ENCODE measurements around the gene ULK4.

ULK4 gene

GRCh38 chr3:41638381-41638780, 323.5 kb downstream of the ULK4 start:
- DNase-seq (ENCODE audit: low read depth) = no peak

GRCh38 chr3:41632700-41633099, 329.2 kb downstream of the ULK4 start:
- DNase-seq (ENCODE audit: low read depth) = no peak

GRCh38 chr3:41630708-41631107, 331.2 kb downstream of the ULK4 start:
- no peak for DNase-seq (ENCODE audit: low read depth)

- DNase-seq (ENCODE audit: low read depth) = no peak
Measured at GRCh38 chr3:41629986-41630385, 331.9 kb downstream of the ULK4 start.

- no peak for DNase-seq (ENCODE audit: low read depth)
Measured at GRCh38 chr3:41629072-41629471, 332.8 kb downstream of the ULK4 start.

DNA sequence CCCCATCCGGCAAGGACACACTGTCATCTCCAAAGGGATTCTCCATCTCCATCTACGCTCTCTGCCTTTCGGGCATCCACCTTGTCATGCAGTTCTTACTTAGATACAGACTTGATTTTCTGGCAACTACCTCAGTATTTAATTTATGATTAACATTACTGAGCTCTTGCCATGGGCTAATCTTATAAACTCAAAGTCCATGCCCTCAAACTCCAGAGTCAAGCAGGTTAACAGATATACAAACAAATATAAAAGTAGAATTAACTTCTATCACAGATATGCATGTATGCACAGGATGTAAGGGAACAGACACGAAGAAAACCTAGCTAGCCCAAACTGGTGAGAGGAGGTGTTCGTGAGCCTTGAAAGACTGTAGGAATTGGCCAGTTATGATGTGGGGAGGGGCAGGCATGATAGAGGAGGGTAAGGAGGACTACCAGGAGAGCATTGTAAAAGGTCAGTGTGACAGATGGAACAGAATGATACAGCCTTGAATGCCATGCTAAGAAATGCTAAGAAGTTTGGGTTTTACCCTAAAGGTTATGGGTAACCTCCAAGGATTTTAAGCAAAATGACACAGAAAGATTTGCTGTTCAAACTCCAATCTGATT, 334.3 kb downstream of the ULK4 start:
- DNase-seq (ENCODE audit: low read depth) = no peak

DNA sequence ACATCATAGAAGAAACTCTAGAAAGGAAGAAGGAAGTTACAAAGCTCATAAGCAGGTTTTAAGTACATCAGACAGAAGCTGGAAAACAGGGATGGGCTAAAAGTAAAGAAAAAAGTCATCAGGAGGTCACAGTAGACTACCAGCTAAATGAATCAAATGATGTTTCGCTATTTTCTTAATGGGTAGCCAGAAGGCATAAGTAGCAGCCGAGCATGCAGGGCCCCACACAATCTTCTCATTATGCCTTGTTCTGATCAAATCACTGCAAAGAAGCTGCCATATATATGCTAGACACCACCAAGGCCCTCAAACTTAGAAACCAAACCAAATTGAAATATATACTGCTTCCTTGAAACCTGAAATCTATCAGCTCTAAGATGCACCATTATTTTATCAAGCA, 349.1 kb downstream of the ULK4 start:
- DNase-seq (ENCODE audit: low read depth) = no peak

- DNase-seq (ENCODE audit: low read depth) = no peak
Measured at GRCh38 chr3:41611008-41611407, 350.9 kb downstream of the ULK4 start.

DNA sequence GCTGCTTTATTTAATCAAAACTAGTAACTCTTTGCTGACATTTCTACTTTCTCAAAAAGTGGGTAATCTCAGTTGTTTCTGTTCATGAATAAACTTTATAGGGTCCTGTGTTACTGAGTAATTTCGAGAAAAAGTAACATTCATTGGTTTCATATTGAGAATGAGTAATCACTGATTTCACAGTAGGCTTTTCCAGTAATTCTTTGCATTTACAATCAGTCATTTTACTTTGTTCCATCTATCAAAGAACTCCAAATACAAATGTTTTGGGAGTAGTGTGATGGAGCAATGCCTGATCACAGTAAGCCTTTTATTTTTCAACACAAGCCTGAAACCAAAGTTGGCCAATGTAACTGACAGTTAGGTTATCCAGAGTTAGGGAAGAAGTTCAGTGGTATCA, 353.6 kb downstream of the ULK4 start:
- DNase-seq (ENCODE audit: low read depth) = no peak

- DNase-seq (ENCODE audit: low read depth) = no peak
Measured at GRCh38 chr3:41603807-41604206, 358.1 kb downstream of the ULK4 start.

DNA sequence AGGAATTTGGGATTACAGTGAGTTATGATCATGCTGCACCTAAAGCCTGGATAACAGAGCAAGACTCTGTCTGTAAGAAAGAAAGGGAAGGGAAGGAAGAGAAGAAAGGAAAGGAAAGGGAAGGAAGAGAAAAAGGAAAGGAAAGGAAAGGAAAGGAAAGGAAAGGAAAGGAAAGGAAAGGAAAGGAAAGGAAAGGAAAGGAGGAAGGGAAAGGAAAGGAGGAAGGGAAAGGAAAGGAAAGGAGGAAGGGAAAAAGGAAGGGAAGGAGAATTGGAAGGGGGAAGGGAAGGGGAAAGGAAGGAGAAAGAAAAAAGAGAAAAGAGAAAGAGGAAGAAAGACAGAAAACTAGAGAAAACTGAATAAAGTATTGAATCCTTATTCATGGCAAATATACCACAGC, 359.8 kb downstream of the ULK4 start:
- no peak for DNase-seq (ENCODE audit: low read depth)

GRCh38 chr3:41601404-41601987, 360.4 kb downstream of the ULK4 start:
- no peak for DNase-seq (ENCODE audit: low read depth)

GRCh38 chr3:41600616-41601015, 361.3 kb downstream of the ULK4 start:
- DNase-seq (ENCODE audit: low read depth) = no peak

DNA sequence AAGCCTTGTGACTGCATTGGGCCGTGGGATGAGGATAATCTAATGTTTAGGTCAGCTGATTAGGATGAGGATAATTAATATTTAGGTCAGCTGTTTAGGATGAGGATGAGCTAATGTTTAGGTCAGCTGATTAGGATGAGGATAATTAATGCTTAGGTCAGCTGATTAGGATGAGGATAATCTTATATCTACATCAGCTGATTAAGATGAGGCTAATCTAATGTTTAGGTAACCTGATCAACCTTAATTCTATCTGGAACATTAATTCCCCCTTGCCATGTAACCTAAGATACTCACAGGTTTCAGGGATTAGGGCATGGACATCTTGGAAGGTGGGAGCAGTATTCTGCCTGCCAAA, 362.8 kb downstream of the ULK4 start:
- DNase-seq (ENCODE audit: low read depth) = no peak

- DNase-seq (ENCODE audit: low read depth) = peak; percentile 6
Measured at GRCh38 chr3:41598402-41599126, 363.3 kb downstream of the ULK4 start.

DNA sequence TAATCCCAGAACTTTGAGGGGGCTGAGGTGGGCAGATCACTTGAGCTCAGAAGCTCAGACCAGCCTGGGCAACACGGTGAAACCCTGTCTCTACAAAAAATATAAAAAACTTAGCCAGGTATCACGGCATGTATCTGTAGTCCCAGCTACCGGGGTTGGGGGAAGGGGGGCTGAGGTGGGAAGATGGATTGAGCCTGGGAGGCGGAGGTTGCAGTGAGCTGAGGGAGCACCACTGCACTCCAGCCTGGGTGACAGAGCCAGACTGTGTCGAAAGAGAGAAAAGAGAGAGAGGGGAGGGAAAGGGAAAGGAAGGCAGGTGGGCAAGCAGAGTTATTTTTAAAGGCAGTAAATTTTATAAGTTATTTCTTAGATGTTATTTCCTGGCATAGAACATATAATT, 368.1 kb downstream of the ULK4 start:
- no peak for DNase-seq (ENCODE audit: low read depth)

- DNase-seq (ENCODE audit: low read depth) = no peak
Measured at GRCh38 chr3:41592753-41593510, 369.0 kb downstream of the ULK4 start.

GRCh38 chr3:41583014-41583413, 378.9 kb downstream of the ULK4 start:
- DNase-seq (ENCODE audit: low read depth) = no peak

GRCh38 chr3:41581700-41582099, 380.2 kb downstream of the ULK4 start:
- DNase-seq (ENCODE audit: low read depth) = no peak

DNA sequence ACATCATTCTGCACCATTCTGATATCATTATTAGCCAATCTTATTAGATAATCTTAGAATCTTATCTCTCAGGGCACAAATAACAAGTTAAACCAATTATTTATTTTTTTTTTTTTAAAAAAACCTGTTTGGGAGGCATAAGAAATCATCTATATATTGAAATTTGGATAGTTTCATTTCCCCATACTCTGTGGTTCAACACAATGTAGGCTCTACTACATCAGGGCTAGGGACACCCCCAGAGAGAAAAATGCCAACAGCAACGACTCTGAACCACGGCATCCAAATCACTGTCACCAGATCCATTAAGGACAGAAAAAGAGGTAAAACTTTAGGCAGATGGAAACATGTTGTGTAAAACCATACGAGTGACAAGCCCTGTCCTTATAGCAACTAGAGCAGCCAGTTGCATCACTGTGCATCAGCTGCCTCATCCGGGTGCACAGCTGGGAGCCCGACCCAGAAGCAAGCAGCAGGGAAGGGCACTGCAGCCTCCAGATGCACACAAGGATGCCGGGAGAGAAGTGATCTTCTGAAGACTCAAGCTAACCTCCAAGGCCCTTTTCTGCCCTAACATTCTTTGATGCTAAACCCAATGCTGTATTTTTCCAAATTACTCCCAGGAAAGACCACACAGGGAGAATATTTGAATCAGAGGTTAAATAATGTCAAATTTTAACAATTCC, 381.5 kb downstream of the ULK4 start:
- no peak for DNase-seq (ENCODE audit: low read depth)

- DNase-seq (ENCODE audit: low read depth) = no peak
Measured at GRCh38 chr3:41579861-41580260, 382.0 kb downstream of the ULK4 start.

- no peak for DNase-seq (ENCODE audit: low read depth)
Measured at GRCh38 chr3:41578798-41579197, 383.1 kb downstream of the ULK4 start.
